CD4-positive, alpha-beta T cell treated with Interferon gamma for 1 hour (primary cell): ENCODE measurements around the gene CLEC16A.
"Not testable (repeated sequence)": the region's sequence is repeated elsewhere in the genome, so short reads cannot be mapped to it uniquely, and the experiment has no call there.

ENCODE experiments used
- DNase-seq: peaks from one replicate; pipeline ENCODE4 v3.0.0-alpha.2; 2020

Gene CLEC16A

DNA sequence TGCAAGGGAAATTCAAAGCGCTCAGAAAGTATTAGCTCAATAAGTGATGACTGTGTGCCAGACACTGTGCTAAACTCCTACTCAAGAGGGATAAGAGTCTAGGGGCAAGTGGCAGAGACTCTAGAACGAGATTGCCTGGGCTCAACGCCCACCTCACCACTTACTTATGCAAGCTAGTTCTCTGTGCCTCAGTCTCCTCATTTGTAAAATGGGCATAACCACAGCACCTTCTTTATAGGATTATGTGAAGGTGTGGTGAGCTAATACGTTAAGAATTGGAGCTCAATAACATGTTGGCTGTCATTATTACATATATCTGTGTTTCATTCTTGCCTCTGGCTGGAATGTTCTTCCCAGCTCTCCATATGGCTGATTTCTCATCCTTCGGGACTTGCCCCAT is 17.5 kb upstream of the CLEC16A start:
- no peak for DNase-seq

DNA sequence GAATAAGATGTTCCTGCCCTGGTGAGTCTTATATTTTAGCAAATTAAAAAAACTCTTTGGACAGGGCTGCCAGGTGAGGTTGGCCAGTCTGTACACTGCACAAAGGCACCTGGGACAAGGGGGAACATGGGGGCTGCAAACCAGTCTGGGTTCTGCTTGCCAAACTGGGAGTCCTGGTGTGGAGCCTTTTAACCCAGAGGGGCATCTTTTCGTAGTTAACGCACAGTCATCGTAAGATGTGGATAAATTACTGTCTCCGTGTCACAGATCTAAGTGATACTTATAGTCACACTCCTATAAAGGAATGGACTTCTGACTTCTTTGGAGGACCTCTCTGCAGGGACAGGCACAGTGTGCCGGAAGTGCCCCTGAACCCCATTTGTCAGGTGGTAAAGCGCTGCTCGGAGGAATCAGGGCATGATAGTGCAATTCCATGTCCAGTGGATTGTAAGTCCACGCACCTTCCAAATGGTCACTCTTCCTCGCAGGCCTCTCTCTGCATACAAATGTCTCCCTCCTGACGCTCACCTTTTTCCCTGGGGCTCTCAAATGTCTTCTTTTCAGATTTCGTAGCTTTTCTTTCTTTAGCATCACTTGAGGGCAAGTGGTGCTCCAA is 16.8 kb upstream of the CLEC16A start:
- DNase-seq = no peak

GRCh38 chr16:10929097-10929496 is 15.3 kb upstream of the CLEC16A start:
- DNase-seq = not testable (repeated sequence)

DNA sequence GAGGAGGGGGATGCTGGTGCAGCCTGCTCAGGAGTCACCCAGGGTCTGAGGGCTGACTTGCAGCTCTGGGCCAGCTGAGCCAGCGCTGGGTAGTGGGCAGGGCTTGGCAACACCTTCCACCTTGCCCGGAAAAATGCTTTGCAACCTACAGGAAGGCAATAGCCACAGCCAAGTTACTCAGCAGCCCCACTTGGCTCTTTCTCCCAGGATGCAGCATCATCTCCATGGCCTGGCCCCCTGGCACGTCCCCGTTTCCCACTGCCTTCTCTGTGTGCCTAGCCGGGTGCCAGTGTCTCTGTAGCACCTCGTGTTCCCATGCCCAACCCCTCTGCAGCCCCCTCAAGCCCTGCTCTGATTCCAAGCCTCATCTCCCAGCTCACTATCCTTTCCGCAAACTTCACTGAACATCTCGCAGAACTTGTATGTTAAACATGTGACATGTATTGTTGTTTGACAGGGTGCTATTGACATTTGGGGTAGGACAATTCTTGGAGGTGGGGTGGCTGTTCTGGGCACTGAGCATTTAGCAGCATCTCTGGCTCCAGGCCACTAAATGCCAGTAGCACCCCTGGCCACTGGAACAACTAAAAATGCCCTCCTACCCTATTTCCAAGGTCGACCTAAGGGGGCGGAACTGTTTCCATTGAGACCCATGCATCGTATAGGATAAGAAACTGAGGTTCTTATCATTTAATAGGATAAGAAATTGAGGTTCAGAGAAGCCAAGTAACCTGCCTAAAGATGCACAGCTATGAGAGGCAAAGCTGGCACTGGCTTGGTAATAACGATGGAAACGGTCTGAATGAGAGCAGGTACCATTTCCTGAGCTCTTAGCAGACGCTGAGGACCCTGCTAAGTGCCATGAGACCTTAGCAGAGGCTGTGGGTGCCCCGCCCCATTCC is 14.3 kb upstream of the CLEC16A start:
- DNase-seq = no peak

- no peak for DNase-seq
Observed at GRCh38 chr16:10930755-10931093, 13.6 kb upstream of the CLEC16A start.

DNA sequence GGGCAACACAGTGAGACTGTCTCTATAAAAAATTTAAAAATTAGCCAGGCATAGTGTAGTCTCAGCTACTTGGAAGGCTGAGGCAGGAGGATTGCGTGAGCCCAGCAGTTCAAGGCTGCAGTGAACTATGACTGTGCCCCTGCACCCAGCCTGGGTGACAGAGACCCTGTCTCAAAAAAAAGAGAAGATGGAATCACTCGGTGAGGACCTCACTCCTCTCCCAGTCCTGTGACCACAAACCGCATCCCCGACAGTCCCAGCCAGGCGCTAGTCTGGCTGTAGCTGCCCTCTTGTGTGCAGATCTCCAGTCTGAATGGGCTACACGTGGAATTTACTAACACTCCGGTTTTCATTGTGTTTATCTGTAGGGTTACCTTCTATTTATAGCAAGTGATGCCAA is 13.2 kb upstream of the CLEC16A start:
- DNase-seq = no peak

GRCh38 chr16:10931977-10932632 is 12.3 kb upstream of the CLEC16A start:
- no peak for DNase-seq

DNA sequence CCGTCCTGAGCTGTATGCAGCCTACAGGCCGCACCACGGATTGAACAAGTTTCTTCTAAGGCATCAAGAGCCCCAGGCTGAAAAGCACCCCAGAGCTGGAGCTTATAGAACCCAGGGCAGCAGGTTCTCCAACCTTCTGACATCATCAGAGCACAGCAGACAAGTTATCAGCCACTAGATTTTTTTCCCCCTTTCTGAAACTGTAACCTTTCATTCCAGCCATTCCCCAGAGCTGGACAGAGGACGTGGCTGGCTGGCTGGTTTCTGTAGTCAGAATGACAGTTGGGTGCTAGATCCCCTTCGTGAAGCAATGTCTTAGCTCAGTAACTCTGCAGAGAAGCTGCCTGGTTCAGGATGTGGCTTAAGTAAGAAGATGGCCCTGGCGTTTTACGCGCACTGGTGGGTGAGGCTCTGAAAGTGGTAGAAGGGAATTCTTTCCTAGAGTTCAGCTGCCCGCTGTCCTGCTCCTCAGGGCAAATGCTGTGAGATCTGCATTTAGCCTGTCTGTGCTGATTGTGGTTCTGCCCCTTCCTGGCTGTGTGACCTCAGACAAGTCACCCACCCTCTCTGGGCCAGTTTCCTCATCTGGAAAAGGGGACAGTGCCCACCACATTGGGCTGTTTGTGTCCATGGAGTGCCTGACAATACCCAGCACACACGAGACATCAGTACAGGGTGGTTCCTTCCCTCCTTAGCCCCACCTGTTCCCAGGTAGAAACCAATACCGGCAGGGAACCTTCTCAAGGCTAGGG is 11.2 kb upstream of the CLEC16A start:
- DNase-seq = no peak

GRCh38 chr16:10933865-10934264 is 10.5 kb upstream of the CLEC16A start:
- DNase-seq = no peak

DNA sequence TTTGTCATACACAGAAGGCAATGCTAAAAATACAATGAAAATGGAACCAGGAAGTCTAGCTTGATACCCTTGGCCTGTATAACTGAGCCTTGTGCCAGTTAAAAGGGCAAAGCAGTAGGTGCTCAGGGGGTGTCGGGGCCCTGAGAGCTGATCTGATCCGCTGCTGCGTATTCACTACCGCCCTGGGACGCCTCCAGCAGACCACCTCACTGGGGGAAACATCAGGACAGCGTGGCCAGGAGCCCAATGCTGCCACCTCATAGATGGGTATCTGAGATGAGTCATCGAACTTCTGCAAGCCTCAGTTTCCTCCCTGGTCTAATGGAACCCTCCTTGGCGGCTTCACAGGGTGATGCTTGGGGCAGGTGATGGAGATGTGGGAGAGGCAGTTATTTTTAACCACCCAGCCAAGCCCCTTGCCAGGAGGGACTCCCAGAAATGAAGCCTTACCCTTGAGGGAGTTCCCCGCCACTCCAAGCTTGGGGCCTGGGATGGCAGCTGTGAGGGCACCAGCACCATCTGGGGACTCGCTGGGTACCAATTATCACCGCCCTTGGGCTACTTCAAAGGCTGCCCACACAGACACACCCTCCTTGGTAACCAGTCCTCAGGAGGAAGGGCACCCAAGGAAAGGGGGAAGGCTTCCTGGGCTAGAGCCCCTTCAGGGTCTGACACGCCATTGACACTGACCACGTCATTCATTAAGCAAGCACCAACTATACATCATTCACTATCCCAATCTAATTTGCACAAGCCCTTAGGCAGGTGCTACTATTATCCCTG is 9.8 kb upstream of the CLEC16A start:
- no peak for DNase-seq

DNA sequence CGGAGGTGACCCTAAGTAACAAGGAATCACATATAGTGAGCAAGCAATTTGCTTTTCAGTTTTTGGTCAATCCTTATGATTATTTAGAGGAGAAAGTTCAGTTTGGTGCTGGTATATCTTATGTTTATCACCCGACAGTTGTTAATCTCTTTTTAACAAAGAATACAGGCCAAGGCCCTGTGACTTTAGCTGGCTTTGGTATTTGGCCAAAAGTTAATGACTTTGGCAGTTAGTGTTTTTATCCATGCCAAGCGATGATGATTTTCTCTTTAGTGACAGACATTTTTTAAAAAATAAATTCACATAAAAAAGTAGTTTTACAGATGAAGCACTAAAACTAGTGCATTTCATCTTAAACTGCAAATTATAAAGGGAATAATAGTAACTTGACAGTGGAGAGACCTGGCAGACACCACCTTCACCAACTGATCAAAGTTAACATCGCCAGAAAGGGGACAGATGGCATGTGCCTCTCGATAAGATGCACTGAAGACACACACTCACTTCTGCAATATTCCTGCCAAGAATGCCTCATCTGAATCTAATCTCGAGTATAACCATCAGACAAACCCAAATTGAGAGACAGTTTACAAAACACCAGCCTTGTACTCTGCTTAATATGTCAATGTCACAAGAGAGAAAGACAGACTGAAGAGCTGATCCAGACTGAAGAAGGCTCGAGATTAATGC is 9.0 kb upstream of the CLEC16A start:
- DNase-seq = no peak

- no peak for DNase-seq
Observed at GRCh38 chr16:10936272-10936984, 7.9 kb upstream of the CLEC16A start.

DNA sequence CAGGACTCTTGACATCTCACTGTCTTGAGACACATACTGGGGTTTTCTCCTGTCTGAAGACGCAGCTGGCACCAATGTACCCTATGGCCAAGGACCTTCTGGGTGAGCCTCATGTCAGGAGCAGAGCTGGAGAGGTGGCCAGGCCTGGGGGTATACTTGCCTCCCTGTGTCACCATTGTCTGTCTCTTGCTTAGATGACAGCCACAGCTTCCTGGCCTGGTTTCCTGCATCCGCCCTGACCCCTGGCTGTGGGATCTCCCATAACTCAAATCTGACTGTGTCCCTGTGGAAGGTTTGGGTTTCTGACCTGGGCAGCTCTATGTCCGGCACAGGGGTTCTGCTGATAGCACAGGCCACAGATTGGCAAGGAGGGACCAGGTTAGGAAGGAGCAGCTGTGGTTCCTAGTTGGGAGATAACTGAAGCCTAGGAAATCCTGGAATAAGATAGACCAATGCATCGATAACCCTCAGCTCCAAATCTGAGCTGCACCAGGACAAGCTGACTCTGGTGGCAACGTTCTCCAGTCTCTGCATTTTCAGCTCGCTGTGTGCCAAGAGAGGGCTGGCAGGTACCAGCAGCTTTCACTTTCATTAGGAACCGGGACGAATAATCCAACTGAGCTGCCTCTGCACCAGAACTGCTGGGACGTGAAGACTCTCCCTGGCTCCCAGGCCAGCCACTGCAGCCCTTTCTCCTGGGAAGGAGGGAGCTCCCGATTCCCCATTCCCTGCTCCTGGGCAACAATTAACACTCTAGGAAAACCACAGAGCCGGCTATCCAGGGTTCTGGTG is 7.1 kb upstream of the CLEC16A start:
- DNase-seq = no peak

DNA sequence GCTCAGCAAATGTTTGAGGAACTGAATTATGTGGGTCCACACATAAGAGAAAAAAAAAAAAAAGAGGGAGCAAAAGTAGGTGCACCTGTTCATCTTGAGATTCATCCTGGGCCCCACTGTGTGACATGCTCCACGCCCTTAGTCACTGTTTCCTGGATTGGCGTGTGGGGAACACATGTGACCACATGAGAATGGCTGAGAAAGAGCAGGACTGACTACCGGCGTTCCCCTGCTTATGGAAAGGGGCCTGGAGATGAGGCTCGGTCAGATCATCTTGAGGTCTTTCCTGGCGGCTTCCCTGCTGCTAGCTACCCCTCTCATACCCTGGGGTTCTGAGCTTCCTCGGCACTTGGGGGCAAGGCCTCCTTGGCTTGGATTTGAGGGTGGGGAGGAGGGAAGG is 6.0 kb upstream of the CLEC16A start:
- no peak for DNase-seq

GRCh38 chr16:10938796-10939648 is 5.3 kb upstream of the CLEC16A start:
- DNase-seq = no peak

GRCh38 chr16:10939649-10940234 is 4.6 kb upstream of the CLEC16A start:
- no peak for DNase-seq

GRCh38 chr16:10940501-10941079 is 3.8 kb upstream of the CLEC16A start:
- no peak for DNase-seq

DNA sequence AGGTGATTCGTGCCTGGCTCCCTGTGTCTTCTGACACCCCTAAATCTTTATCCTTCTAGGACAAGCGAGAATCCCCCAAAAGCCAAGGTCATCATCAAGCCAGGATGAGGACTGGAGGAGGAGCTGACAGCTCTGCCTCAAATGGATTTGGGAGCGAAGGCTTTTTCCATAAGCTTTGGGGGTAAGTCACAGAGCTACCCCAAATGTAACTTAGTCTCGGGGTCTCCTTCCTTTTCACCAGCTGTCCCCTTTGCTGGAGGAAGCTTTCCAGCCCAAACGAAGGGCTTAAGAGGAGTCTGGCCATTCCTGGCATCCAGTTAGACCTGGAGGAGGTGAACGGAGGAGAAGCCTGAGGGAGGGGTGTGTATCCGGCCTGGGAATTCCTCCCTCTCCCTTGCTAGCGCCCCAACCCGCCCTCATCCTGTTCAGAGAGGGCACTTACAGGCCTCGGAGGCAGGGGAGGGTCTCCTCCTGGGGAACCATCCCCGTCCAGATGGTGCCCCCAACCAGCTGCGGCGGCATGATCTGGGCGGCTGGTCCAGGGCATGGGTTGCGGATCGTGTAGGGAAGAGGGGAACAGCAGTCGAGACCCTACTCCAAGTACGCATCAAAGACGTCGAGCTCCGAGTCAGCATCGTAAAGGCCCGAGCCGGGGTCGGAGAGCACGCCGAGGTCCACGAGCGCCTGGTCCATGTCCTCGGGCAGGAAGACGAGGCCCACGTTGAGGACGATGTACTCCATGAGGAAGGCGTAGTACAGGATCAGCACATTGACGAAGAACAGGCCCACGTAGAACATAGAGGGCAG is 3.0 kb upstream of the CLEC16A start:
- no peak for DNase-seq
